Measurements from ENCODE around the gene TAGAP. TPM values are rescaled to one million over a fixed set of nuclear protein-coding genes. Genes with fewer than 3 reads are reported as not detected.
A peak's percentile ranks its signal among the peaks of the same experiment; 100 is the strongest.

Gene TAGAP
- total and polyA plus RNA-seq, 2 experiments from 2014 or later: 2.9 to 4.4 TPM

GRCh38 chr6:159008656-159009288, 36.0 kb downstream of the TAGAP start:
- no peaks in the 10 kb centered on the region for H3K9me2 ChIP-seq (replicated peaks; ENCODE audit: insufficient read depth)
- H2AFZ ChIP-seq: no peak overlapping the region
- H3K36me3 ChIP-seq (replicated peaks; ENCODE audit: insufficient read depth, low read depth): no peaks in the 10 kb centered on the region
- H3K4me3 ChIP-seq: no peak overlapping the region
- no peak for TF ChIP-seq EZH2phosphoT487 (IDR thresholded peaks at IDR 0.05; ENCODE audit: low read depth, severe bottlenecking, unreplicated experiment)
- TF ChIP-seq EZH2 (IDR thresholded peaks at IDR 0.05; ENCODE audit: borderline replicate concordance): no peak
- TF ChIP-seq, protein P1, sequence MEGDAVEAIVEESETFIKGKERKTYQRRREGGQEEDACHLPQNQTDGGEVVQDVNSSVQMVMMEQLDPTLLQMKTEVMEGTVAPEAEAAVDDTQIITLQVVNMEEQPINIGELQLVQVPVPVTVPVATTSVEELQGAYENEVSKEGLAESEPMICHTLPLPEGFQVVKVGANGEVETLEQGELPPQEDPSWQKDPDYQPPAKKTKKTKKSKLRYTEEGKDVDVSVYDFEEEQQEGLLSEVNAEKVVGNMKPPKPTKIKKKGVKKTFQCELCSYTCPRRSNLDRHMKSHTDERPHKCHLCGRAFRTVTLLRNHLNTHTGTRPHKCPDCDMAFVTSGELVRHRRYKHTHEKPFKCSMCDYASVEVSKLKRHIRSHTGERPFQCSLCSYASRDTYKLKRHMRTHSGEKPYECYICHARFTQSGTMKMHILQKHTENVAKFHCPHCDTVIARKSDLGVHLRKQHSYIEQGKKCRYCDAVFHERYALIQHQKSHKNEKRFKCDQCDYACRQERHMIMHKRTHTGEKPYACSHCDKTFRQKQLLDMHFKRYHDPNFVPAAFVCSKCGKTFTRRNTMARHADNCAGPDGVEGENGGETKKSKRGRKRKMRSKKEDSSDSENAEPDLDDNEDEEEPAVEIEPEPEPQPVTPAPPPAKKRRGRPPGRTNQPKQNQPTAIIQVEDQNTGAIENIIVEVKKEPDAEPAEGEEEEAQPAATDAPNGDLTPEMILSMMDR (IDR thresholded peaks at IDR 0.05; ENCODE audit: poor library complexity): peak; percentile 57
- DNase-seq (ENCODE audit: low spot score): peak; percentile 61
- H3K4me1 ChIP-seq (ENCODE audit: insufficient read depth): no peaks in the 10 kb centered on the region
- H3K9me3 ChIP-seq (ENCODE audit: low read depth): no peaks in the 10 kb centered on the region
- H3K27ac ChIP-seq: no peak overlapping the region
- no peaks in the 10 kb centered on the region for H4K20me1 ChIP-seq (ENCODE audit: insufficient read depth, poor library complexity, severe bottlenecking)
- no peaks in the 10 kb centered on the region for H3K27me3 ChIP-seq
- WGBS (ENCODE audit: low lambda C conversion rate, missing lambda C conversion rate): 90% methylated on average over 10 of the region's 10 CpGs
- no peak overlapping the region for H3K4me2 ChIP-seq
- H3K79me2 ChIP-seq: no peaks in the 10 kb centered on the region

DNA sequence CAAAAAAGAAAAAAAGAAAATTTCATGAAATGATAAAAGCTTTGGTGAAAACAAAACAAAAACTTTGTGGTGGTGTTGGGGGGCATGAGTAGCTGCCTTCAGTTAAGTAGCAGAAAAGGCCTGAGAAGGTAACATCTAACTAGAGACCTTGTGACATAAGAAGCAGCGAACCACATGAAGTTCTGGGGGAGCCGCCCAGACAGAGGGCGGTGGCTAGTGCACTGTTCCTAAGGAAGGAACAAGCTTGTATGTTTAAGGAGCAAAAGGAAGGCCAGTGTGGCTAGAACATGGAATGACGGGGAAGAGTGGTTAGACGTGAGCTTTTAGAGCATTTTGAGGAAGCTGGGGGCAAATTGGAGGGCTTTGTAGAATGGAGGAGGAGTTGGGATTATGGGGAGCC, 37.3 kb downstream of the TAGAP start:
- Histone ChIP-seq H3K4me3 (no peak overlapping the region), H3K27me3 (no peaks in the 10 kb centered on the region), H3K4me1 (ENCODE audit: insufficient read depth) (no peaks in the 10 kb centered on the region), H3K27ac (no peak overlapping the region), H3K79me2 (no peaks in the 10 kb centered on the region), H3K4me2 (no peak overlapping the region), H3K9me3 (ENCODE audit: low read depth) (no peaks in the 10 kb centered on the region), H2AFZ (no peak overlapping the region), H4K20me1 (ENCODE audit: insufficient read depth, poor library complexity, severe bottlenecking) (no peaks in the 10 kb centered on the region), H3K9me2 (replicated peaks; ENCODE audit: insufficient read depth) (no peaks in the 10 kb centered on the region), H3K36me3 (replicated peaks; ENCODE audit: insufficient read depth, low read depth) (no peaks in the 10 kb centered on the region)
- TF ChIP-seq, protein P1 (IDR thresholded peaks at IDR 0.05; ENCODE audit: poor library complexity): no peak
- TF ChIP-seq EZH2phosphoT487 (IDR thresholded peaks at IDR 0.05; ENCODE audit: low read depth, severe bottlenecking, unreplicated experiment): no peak
- TF ChIP-seq EZH2 (IDR thresholded peaks at IDR 0.05; ENCODE audit: borderline replicate concordance): no peak
- no peak for DNase-seq (ENCODE audit: low spot score)
- 88% methylated on average over 5 of the region's 5 CpGs for WGBS (ENCODE audit: low lambda C conversion rate, missing lambda C conversion rate)

DNA sequence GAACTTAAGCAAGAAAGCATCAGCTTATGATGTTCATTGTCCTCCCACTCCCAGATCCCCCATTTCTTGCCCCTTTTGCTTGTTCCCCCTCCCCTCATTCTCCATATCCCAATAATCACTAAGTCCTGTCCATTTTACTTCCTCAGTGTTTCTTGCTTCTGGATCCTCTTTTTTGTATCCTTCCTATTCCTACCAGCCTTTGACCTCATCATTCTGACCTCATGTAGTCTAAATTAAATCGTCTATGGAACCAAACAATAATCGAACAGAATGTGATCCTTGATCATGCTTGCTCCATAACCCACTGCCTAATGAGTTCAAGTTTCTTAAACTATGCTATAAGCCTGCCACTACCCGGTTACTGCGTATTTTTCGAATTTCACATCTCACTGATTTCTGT, 39.4 kb downstream of the TAGAP start:
- Histone ChIP-seq H3K9me2 (replicated peaks; ENCODE audit: insufficient read depth) (no peaks in the 10 kb centered on the region), H3K4me1 (ENCODE audit: insufficient read depth) (peaks cover 5% of the 10 kb centered on the region), H3K9me3 (ENCODE audit: low read depth) (no peaks in the 10 kb centered on the region), H3K79me2 (peaks cover 8% of the 10 kb centered on the region), H2AFZ (no peak overlapping the region), H3K27ac (no peak overlapping the region), H3K4me3 (no peak overlapping the region), H3K4me2 (no peak overlapping the region), H3K36me3 (replicated peaks; ENCODE audit: insufficient read depth, low read depth) (no peaks in the 10 kb centered on the region), H4K20me1 (ENCODE audit: insufficient read depth, poor library complexity, severe bottlenecking) (no peaks in the 10 kb centered on the region), H3K27me3 (no peaks in the 10 kb centered on the region)
- TF ChIP-seq, protein P1 (IDR thresholded peaks at IDR 0.05; ENCODE audit: poor library complexity): no peak
- 93% methylated on average over 5 of the region's 5 CpGs for WGBS (ENCODE audit: low lambda C conversion rate, missing lambda C conversion rate)
- no peak for DNase-seq (ENCODE audit: low spot score)

- Histone ChIP-seq H3K9me3 (ENCODE audit: low read depth) (no peaks in the 10 kb centered on the region), H3K27me3 (no peaks in the 10 kb centered on the region), H3K4me3 (no peak overlapping the region), H3K4me1 (ENCODE audit: insufficient read depth) (peaks cover 5% of the 10 kb centered on the region), H4K20me1 (ENCODE audit: insufficient read depth, poor library complexity, severe bottlenecking) (no peaks in the 10 kb centered on the region), H3K27ac (no peak overlapping the region), H2AFZ (no peak overlapping the region), H3K36me3 (replicated peaks; ENCODE audit: insufficient read depth, low read depth) (no peaks in the 10 kb centered on the region), H3K4me2 (no peak overlapping the region), H3K9me2 (replicated peaks; ENCODE audit: insufficient read depth) (no peaks in the 10 kb centered on the region), H3K79me2 (peaks cover 8% of the 10 kb centered on the region)
- DNase-seq (ENCODE audit: low spot score): no peak
- TF ChIP-seq EZH2phosphoT487 (IDR thresholded peaks at IDR 0.05; ENCODE audit: low read depth, severe bottlenecking, unreplicated experiment) (no peak), EZH2 (IDR thresholded peaks at IDR 0.05; ENCODE audit: borderline replicate concordance) (no peak)
- TF ChIP-seq, protein P1 (IDR thresholded peaks at IDR 0.05; ENCODE audit: poor library complexity): no peak
- 65% methylated on average over 3 of the region's 3 CpGs for WGBS (ENCODE audit: low lambda C conversion rate, missing lambda C conversion rate)
Observed at GRCh38 chr6:159004592-159004991, 40.2 kb downstream of the TAGAP start.
